Measurements from ENCODE around the gene METTL17. TPM values are rescaled to one million over a fixed set of nuclear protein-coding genes. Genes with fewer than 3 reads are reported as not detected.
"Not testable (repeated sequence)": the region's sequence is repeated elsewhere in the genome, so short reads cannot be mapped to it uniquely, and the experiment has no call there.

Gene METTL17
- total and polyA plus RNA-seq, 5 donors from 2014 or later, result 37.3 to 75.9 (median 46.0) TPM

GRCh38 chr14:20982646-20983369 lies 7.0 kb upstream of the METTL17 start:
- H3K4me1 ChIP-seq (ENCODE audit: control insufficient read depth, insufficient read depth, low read length, poor library complexity, severe bottlenecking), result no peaks in the 10 kb centered on the region
- Mint-ChIP-seq H3K4me3 (no peak overlapping the region), H3K27me3 (peaks cover 28% of the 10 kb centered on the region), H3K4me1 (no peaks in the 10 kb centered on the region), H3K27ac (no peak overlapping the region), H3K36me3 (no peaks in the 10 kb centered on the region), H3K9me3 (no peaks in the 10 kb centered on the region)
- ATAC-seq (ENCODE audit: low read depth in 2 of 2) (no peak), DNase-seq (no peak)
- no peaks in the 10 kb centered on the region for H3K9me3 ChIP-seq (ENCODE audit: control insufficient read depth in 2 of 2, low read length in 2 of 2)
- no peak overlapping the region for H3K4me3 ChIP-seq (ENCODE audit: low read depth, low read length)
- peaks cover 6% of the 10 kb centered on the region for H3K27me3 ChIP-seq (ENCODE audit: control insufficient read depth, insufficient read depth, low read length)
- no peaks in the 10 kb centered on the region for H3K36me3 ChIP-seq (ENCODE audit: control insufficient read depth, insufficient read depth, low read length)
- no peak overlapping the region for H3K27ac ChIP-seq (ENCODE audit: insufficient read depth, low read length, poor library complexity, severe bottlenecking)

GRCh38 chr14:20985650-20986049 lies 4.1 kb upstream of the METTL17 start:
- peaks cover 13% of the 10 kb centered on the region for H3K27me3 Mint-ChIP-seq
- H3K27me3 ChIP-seq (ENCODE audit: control insufficient read depth, insufficient read depth, low read length); H3K27ac ChIP-seq (ENCODE audit: insufficient read depth, low read length, poor library complexity, severe bottlenecking); ATAC-seq (ENCODE audit: low read depth in 2 of 2); H3K4me3 ChIP-seq (ENCODE audit: low read depth, low read length); H3K9me3 Mint-ChIP-seq; DNase-seq; H3K4me1 ChIP-seq (ENCODE audit: control insufficient read depth, insufficient read depth, low read length, poor library complexity, severe bottlenecking); H3K9me3 ChIP-seq (ENCODE audit: control insufficient read depth in 2 of 2, low read length in 2 of 2); H3K36me3 Mint-ChIP-seq; H3K36me3 ChIP-seq (ENCODE audit: control insufficient read depth, insufficient read depth, low read length): not testable (repeated sequence)
- peak overlapping the region in 1 of 4 donors; percentile 28 for H3K4me3 Mint-ChIP-seq
- peak overlapping the region in 1 of 3 donors; percentile 72 for H3K27ac Mint-ChIP-seq
- peaks cover 5 to 21% (median 9%) of the 10 kb centered on the region in 4 donors for H3K4me1 Mint-ChIP-seq

GRCh38 chr14:20986811-20987210 lies 3.0 kb upstream of the METTL17 start:
- H3K4me3 ChIP-seq (ENCODE audit: low read depth, low read length), result no peak overlapping the region
- peaks cover 4% of the 10 kb centered on the region for H3K36me3 Mint-ChIP-seq
- H3K27me3 Mint-ChIP-seq, result peaks cover 13% of the 10 kb centered on the region
- H3K9me3 Mint-ChIP-seq, result no peaks in the 10 kb centered on the region
- H3K27me3 ChIP-seq (ENCODE audit: control insufficient read depth, insufficient read depth, low read length), result peaks cover 4% of the 10 kb centered on the region
- H3K4me1 Mint-ChIP-seq, result peaks cover 5 to 31% (median 14%) of the 10 kb centered on the region in 4 donors
- H3K27ac ChIP-seq (ENCODE audit: insufficient read depth, low read length, poor library complexity, severe bottlenecking), result no peak overlapping the region
- H3K36me3 ChIP-seq (ENCODE audit: control insufficient read depth, insufficient read depth, low read length), result peaks cover under 1% of the 10 kb centered on the region
- H3K4me3 Mint-ChIP-seq, result peak overlapping the region in 2 of 4 donors; percentile 52 to 85
- no peak overlapping the region for H3K27ac Mint-ChIP-seq
- H3K4me1 ChIP-seq (ENCODE audit: control insufficient read depth, insufficient read depth, low read length, poor library complexity, severe bottlenecking), result peaks cover 20% of the 10 kb centered on the region
- no peaks in the 10 kb centered on the region for H3K9me3 ChIP-seq (ENCODE audit: control insufficient read depth in 2 of 2, low read length in 2 of 2)
- DNase-seq (no peak), ATAC-seq (ENCODE audit: low read depth in 2 of 2) (no peak)

- DNase-seq (peak in 2 of 3 donors; percentile 6 to 41), ATAC-seq (ENCODE audit: low read depth in 2 of 2) (peak in 1 of 2 donors; percentile 6)
- Mint-ChIP-seq H3K4me3 (peak overlapping the region in 3 of 4 donors; percentile 52 to 94 (median 70)), H3K9me3 (no peaks in the 10 kb centered on the region), H3K4me1 (peaks cover 8 to 40% (median 21%) of the 10 kb centered on the region in 4 donors), H3K27ac (peak overlapping the region; percentile 48 to 94 (median 86)), H3K36me3 (peaks cover 11% of the 10 kb centered on the region), H3K27me3 (peaks cover 4% of the 10 kb centered on the region)
- no peaks in the 10 kb centered on the region for H3K27me3 ChIP-seq (ENCODE audit: control insufficient read depth, insufficient read depth, low read length)
- H3K9me3 ChIP-seq (ENCODE audit: control insufficient read depth in 2 of 2, low read length in 2 of 2), result no peaks in the 10 kb centered on the region
- peaks cover 22% of the 10 kb centered on the region for H3K4me1 ChIP-seq (ENCODE audit: control insufficient read depth, insufficient read depth, low read length, poor library complexity, severe bottlenecking)
- H3K4me3 ChIP-seq (ENCODE audit: low read depth, low read length), result peak overlapping the region; percentile 90
- peak overlapping the region; percentile 75 for H3K27ac ChIP-seq (ENCODE audit: insufficient read depth, low read length, poor library complexity, severe bottlenecking)
- peaks cover 18% of the 10 kb centered on the region for H3K36me3 ChIP-seq (ENCODE audit: control insufficient read depth, insufficient read depth, low read length)
Measured at GRCh38 chr14:20988717-20989470, 886 bp upstream of the METTL17 start.

- Histone ChIP-seq H3K4me3 (ENCODE audit: low read depth, low read length) (peak overlapping the region; percentile 90), H3K27ac (ENCODE audit: insufficient read depth, low read length, poor library complexity, severe bottlenecking) (peak overlapping the region; percentile 75), H3K9me3 (ENCODE audit: control insufficient read depth in 2 of 2, low read length in 2 of 2) (no peaks in the 10 kb centered on the region), H3K4me1 (ENCODE audit: control insufficient read depth, insufficient read depth, low read length, poor library complexity, severe bottlenecking) (peaks cover 22% of the 10 kb centered on the region), H3K36me3 (ENCODE audit: control insufficient read depth, insufficient read depth, low read length) (peaks cover 23% of the 10 kb centered on the region), H3K27me3 (ENCODE audit: control insufficient read depth, insufficient read depth, low read length) (no peaks in the 10 kb centered on the region)
- Mint-ChIP-seq H3K4me1 (peaks cover 9 to 41% (median 21%) of the 10 kb centered on the region in 4 donors), H3K36me3 (peaks cover 16% of the 10 kb centered on the region), H3K27me3 (peaks cover 4% of the 10 kb centered on the region), H3K4me3 (peak overlapping the region; percentile 91 to 97 (median 95)), H3K27ac (peak overlapping the region; percentile 94 to 99 (median 96)), H3K9me3 (no peaks in the 10 kb centered on the region)
- no peak for DNase-seq
- no peak for ATAC-seq (ENCODE audit: low read depth in 2 of 2)
Measured at GRCh38 chr14:20989471-20989786, 351 bp upstream of the METTL17 start.

- Histone ChIP-seq H3K27ac (ENCODE audit: insufficient read depth, low read length, poor library complexity, severe bottlenecking) (no peak overlapping the region), H3K27me3 (ENCODE audit: control insufficient read depth, insufficient read depth, low read length) (no peaks in the 10 kb centered on the region), H3K4me3 (ENCODE audit: low read depth, low read length) (no peak overlapping the region), H3K4me1 (ENCODE audit: control insufficient read depth, insufficient read depth, low read length, poor library complexity, severe bottlenecking) (peaks cover 3% of the 10 kb centered on the region), H3K36me3 (ENCODE audit: control insufficient read depth, insufficient read depth, low read length) (peaks cover 57% of the 10 kb centered on the region), H3K9me3 (ENCODE audit: control insufficient read depth in 2 of 2, low read length in 2 of 2) (no peaks in the 10 kb centered on the region)
- Mint-ChIP-seq H3K36me3 (peaks cover 33% of the 10 kb centered on the region), H3K4me1 (peaks cover 5 to 22% (median 9%) of the 10 kb centered on the region in 4 donors), H3K4me3 (no peak overlapping the region), H3K27ac (no peak overlapping the region), H3K9me3 (no peaks in the 10 kb centered on the region), H3K27me3 (no peaks in the 10 kb centered on the region)
- no peak for DNase-seq
- ATAC-seq (ENCODE audit: low read depth in 2 of 2), result no peak
Measured at GRCh38 chr14:20996521-20996920, 6.7 kb downstream of the METTL17 start.

- Histone ChIP-seq H3K4me1 (ENCODE audit: control insufficient read depth, insufficient read depth, low read length, poor library complexity, severe bottlenecking) (no peaks in the 10 kb centered on the region), H3K36me3 (ENCODE audit: control insufficient read depth, insufficient read depth, low read length) (peaks cover 53% of the 10 kb centered on the region), H3K4me3 (ENCODE audit: low read depth, low read length) (no peak overlapping the region), H3K9me3 (ENCODE audit: control insufficient read depth in 2 of 2, low read length in 2 of 2) (no peaks in the 10 kb centered on the region), H3K27ac (ENCODE audit: insufficient read depth, low read length, poor library complexity, severe bottlenecking) (no peak overlapping the region), H3K27me3 (ENCODE audit: control insufficient read depth, insufficient read depth, low read length) (no peaks in the 10 kb centered on the region)
- no peaks in the 10 kb centered on the region for H3K9me3 Mint-ChIP-seq
- H3K4me3 Mint-ChIP-seq, result no peak overlapping the region
- peaks cover 29% of the 10 kb centered on the region for H3K36me3 Mint-ChIP-seq
- peaks cover 4 to 16% (median 5%) of the 10 kb centered on the region in 4 donors for H3K4me1 Mint-ChIP-seq
- DNase-seq (no peak), ATAC-seq (ENCODE audit: low read depth in 2 of 2) (no peak)
- H3K27me3 Mint-ChIP-seq, result no peaks in the 10 kb centered on the region
- H3K27ac Mint-ChIP-seq, result no peak overlapping the region
Measured at GRCh38 chr14:20997115-20997514, 7.3 kb downstream of the METTL17 start.

Measured in CD4-positive, CD25-positive, alpha-beta regulatory T cell (primary cell).